ENCODE measurements around the gene ZRANB1.
A peak's percentile ranks its signal among the peaks of the same experiment; 100 is the strongest.

ZRANB1 gene

DNA sequence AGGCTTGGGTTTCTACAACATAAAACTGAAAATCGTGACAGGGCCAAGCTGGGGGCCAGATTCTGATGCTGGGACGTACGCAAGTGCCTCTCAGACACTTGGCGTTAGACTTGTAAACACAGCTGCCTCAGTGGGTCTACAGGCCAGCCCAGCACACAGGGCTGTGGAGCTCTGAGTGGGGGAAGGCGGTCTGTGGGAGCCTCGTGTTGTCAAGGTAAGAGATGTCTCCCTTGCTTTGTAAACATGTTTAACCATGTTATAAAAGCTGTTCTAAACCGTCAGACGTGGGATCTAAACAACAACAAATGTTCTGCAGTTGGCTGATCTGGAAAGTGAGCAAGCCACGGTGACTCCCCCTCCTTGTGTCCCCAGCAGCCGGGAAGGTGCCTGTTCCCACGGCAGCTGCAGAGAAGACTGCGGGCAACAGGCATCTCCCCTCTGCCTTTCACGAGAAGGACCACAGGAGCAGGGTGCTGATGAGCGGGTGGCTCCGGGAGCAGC, 67.8 kb downstream of the ZRANB1 start:
- Mint-ChIP-seq H3K4me1 (peaks cover 5% of the 10 kb centered on the region), H3K27ac (no peak overlapping the region), H3K9me3 (no peaks in the 10 kb centered on the region), H3K36me3 (no peaks in the 10 kb centered on the region), H3K4me3 (no peak overlapping the region)
- DNase-seq (ENCODE audit: low spot score in 2 of 2) = no peak
- ATAC-seq = no peak

GRCh38 chr10:125010362-125010761, 68.4 kb downstream of the ZRANB1 start:
- DNase-seq (ENCODE audit: low spot score in 2 of 2) = no peak
- Mint-ChIP-seq H3K4me1 (peaks cover 12% of the 10 kb centered on the region), H3K36me3 (no peaks in the 10 kb centered on the region), H3K4me3 (no peak overlapping the region), H3K27ac (no peak overlapping the region), H3K9me3 (no peaks in the 10 kb centered on the region)
- no peak for ATAC-seq

DNA sequence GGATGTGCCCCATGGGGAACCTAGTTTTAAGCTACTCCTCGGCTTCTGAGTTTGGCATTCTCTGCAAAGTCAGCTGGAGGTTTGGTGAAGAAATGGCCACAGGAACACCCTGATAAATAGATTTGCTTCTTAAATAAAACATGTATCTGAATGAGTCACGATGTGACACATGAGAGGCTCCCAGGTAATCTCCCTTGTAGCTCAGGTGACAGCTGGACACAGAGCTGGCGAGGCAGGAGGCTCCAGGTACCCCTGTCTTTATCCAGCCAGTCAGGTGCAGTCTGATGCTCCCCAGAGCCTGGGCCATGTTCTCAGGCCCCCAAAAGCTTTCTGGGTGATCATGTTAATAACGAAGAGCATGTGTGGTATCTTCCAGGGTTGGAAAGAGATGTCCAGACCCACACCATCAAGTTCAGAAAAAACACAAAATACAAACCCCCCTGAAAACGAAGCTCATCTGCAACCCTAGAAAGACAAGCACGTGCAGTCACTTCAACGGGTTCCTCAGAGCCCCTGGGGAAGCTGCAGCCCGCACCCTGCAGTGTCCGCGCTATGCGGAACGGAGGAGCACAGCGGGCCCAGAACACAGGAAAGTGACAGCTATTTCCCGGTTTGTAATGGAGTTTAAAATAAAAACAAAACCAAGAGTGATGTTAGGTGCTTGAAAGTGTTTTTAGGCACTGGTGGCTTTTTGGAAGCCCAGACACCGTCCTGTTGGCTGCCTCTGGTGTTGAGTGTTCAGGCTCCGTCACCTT, 69.4 kb downstream of the ZRANB1 start:
- Mint-ChIP-seq H3K4me1 (peaks cover 16% of the 10 kb centered on the region), H3K36me3 (no peaks in the 10 kb centered on the region), H3K9me3 (no peaks in the 10 kb centered on the region), H3K4me3 (no peak overlapping the region), H3K27ac (no peak overlapping the region)
- ATAC-seq (no peak), DNase-seq (ENCODE audit: low spot score in 2 of 2) (no peak)

DNA sequence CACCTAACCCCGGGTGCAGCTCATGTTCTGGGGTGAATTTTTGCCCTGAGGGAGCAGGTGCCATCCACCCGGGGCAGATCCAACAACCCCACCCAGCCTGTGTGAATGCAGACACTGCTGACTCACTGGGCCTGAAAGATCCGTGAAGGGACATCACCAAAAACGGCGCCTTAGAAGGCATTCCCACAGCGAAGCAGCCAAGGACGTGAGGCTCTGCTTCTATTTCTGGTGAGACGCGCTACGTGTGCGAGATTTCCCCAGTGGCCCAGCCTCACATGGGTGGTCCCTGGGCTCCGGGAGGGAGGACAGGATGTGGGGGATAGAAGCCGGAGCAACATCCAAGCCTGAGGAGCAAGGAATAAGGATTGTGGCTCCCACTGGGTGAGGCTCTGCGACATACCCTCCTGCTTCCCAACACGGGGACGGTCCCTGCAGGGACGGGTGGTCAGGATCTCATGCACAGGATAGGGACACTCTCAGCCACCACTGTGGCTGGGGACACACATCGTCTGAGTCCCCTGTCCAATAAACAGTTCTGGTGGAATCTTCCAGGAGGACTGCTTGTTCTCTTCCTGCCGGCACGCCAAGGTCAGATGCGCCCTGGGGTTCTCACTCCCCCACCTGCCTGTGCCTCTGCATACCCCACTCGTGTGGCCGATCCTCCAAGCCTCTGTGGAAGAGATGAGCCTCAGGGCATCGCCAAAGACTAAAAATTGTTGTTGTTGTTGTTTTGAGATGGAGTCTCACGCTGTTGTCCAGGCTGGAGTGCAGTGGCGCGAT, 70.2 kb downstream of the ZRANB1 start:
- ATAC-seq = no peak
- no peaks in the 10 kb centered on the region for H3K36me3 Mint-ChIP-seq
- no peaks in the 10 kb centered on the region for H3K9me3 Mint-ChIP-seq
- no peak overlapping the region for H3K4me3 Mint-ChIP-seq
- peaks cover 16% of the 10 kb centered on the region for H3K4me1 Mint-ChIP-seq
- no peak for DNase-seq (ENCODE audit: low spot score in 2 of 2)
- no peak overlapping the region for H3K27ac Mint-ChIP-seq

GRCh38 chr10:125012851-125013528, 71.1 kb downstream of the ZRANB1 start:
- Mint-ChIP-seq H3K4me1 (peaks cover 16% of the 10 kb centered on the region), H3K36me3 (no peaks in the 10 kb centered on the region), H3K9me3 (no peaks in the 10 kb centered on the region), H3K4me3 (no peak overlapping the region), H3K27ac (no peak overlapping the region)
- no peak for ATAC-seq
- no peak for DNase-seq (ENCODE audit: low spot score in 2 of 2)

- Mint-ChIP-seq H3K4me1 (peaks cover 16% of the 10 kb centered on the region), H3K36me3 (no peaks in the 10 kb centered on the region), H3K4me3 (no peak overlapping the region), H3K9me3 (no peaks in the 10 kb centered on the region), H3K27ac (no peak overlapping the region)
- no peak for ATAC-seq
- no peak for DNase-seq (ENCODE audit: low spot score in 2 of 2)
Measured at GRCh38 chr10:125013529-125013872, 71.6 kb downstream of the ZRANB1 start.

DNA sequence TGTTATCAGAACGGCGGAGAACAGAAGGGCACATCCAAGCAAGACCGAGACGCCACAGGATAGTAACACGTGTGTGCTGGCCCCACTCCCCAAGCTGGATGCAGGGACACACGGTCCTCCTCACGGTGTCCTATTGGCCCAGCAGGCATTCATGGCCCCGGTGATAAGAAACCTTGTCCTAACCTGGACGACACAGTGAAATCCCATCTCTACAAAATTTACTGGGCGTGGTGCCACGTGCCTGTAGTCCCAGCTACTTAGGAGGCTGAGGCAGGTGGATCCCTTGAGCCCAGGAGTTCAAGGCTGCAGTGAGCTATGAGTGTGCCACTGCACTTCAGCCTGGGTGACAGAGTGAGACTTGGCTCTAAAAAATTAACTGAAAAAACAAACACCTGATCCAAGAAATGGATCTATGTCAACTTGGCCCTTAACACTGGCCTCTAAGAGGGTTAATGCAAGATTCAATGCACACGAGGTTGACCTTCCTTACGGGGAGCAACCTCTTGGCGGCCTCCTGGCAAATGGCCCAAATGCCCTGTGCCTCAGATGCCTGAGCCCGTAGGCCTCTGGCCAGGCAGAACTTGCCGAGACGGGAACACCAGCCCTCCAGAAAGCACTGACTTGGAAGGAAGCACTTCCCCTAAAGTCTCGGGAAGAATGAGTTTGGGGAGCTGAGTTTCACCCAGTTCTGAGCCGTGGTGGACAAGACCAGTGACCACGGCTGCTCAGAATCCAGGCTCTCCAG, 72.3 kb downstream of the ZRANB1 start:
- DNase-seq (ENCODE audit: low spot score in 2 of 2) = no peak
- Mint-ChIP-seq H3K27ac (no peak overlapping the region), H3K4me3 (no peak overlapping the region), H3K36me3 (no peaks in the 10 kb centered on the region), H3K4me1 (peaks cover 16% of the 10 kb centered on the region), H3K9me3 (no peaks in the 10 kb centered on the region)
- ATAC-seq = no peak

- no peak overlapping the region for H3K27ac Mint-ChIP-seq
- H3K9me3 Mint-ChIP-seq = no peaks in the 10 kb centered on the region
- ATAC-seq (no peak), DNase-seq (ENCODE audit: low spot score in 2 of 2) (no peak)
- H3K4me1 Mint-ChIP-seq = peaks cover 16% of the 10 kb centered on the region
- no peaks in the 10 kb centered on the region for H3K36me3 Mint-ChIP-seq
- peak overlapping the region; percentile 33 for H3K4me3 Mint-ChIP-seq
Measured at GRCh38 chr10:125014836-125015355, 73.0 kb downstream of the ZRANB1 start.

- no peak for DNase-seq (ENCODE audit: low spot score in 2 of 2)
- Mint-ChIP-seq H3K36me3 (no peaks in the 10 kb centered on the region), H3K27ac (no peak overlapping the region)
Measured at GRCh38 chr10:125015356-125015944, 73.5 kb downstream of the ZRANB1 start.

GRCh38 chr10:125016123-125016522, 74.2 kb downstream of the ZRANB1 start:
- H3K36me3 Mint-ChIP-seq = no peaks in the 10 kb centered on the region
- peaks cover 16% of the 10 kb centered on the region for H3K4me1 Mint-ChIP-seq
- no peak for DNase-seq (ENCODE audit: low spot score in 2 of 2)
- no peaks in the 10 kb centered on the region for H3K9me3 Mint-ChIP-seq
- no peak overlapping the region for H3K4me3 Mint-ChIP-seq
- no peak for ATAC-seq
- H3K27ac Mint-ChIP-seq = no peak overlapping the region

More at GRCh38 chr10:125015356-125015944, 73.5 kb downstream of the ZRANB1 start:
- peak; percentile 70 for ATAC-seq
- no peaks in the 10 kb centered on the region for H3K9me3 Mint-ChIP-seq
- H3K4me1 Mint-ChIP-seq = peaks cover 16% of the 10 kb centered on the region
- peak overlapping the region; percentile 33 for H3K4me3 Mint-ChIP-seq

GRCh38 chr10:125016611-125017202, 74.8 kb downstream of the ZRANB1 start:
- no peak for ATAC-seq
- no peak overlapping the region for H3K4me3 Mint-ChIP-seq
- no peak for DNase-seq (ENCODE audit: low spot score in 2 of 2)
- H3K36me3 Mint-ChIP-seq = no peaks in the 10 kb centered on the region
- no peak overlapping the region for H3K27ac Mint-ChIP-seq
- peaks cover 16% of the 10 kb centered on the region for H3K4me1 Mint-ChIP-seq
- no peaks in the 10 kb centered on the region for H3K9me3 Mint-ChIP-seq

- H3K27ac Mint-ChIP-seq = no peak overlapping the region
- H3K4me1 Mint-ChIP-seq = peaks cover 16% of the 10 kb centered on the region
- DNase-seq (ENCODE audit: low spot score in 2 of 2) = no peak
- no peaks in the 10 kb centered on the region for H3K36me3 Mint-ChIP-seq
- no peaks in the 10 kb centered on the region for H3K9me3 Mint-ChIP-seq
- no peak overlapping the region for H3K4me3 Mint-ChIP-seq
- ATAC-seq = no peak
Measured at GRCh38 chr10:125017547-125018298, 75.8 kb downstream of the ZRANB1 start.

- Mint-ChIP-seq H3K9me3 (no peaks in the 10 kb centered on the region), H3K4me1 (peaks cover 16% of the 10 kb centered on the region), H3K36me3 (no peaks in the 10 kb centered on the region), H3K4me3 (no peak overlapping the region), H3K27ac (no peak overlapping the region)
- DNase-seq (ENCODE audit: low spot score in 2 of 2) (no peak), ATAC-seq (no peak)
Measured at GRCh38 chr10:125018576-125019143, 76.7 kb downstream of the ZRANB1 start.
